Smooth muscle cell (in vitro differentiated cells): ENCODE results near the gene PPARA. TPM values are rescaled to one million over a fixed set of nuclear protein-coding genes. Genes with fewer than 3 reads are reported as not detected.

Experiments used
- DNase-seq: peaks from one replicate; lab custom pipeline; 2025; ENCODE audit not compliant: unreplicated experiment; lab: John Stamatoyannopoulos, UW
- H2AFZ ChIP-seq: fragments of 200-600 bp; sonication (generic); 2 replicates; pipeline ENCODE4 v1.6.0; 2016; ENCODE audit warnings: antibody characterized with exemption, low read depth, mild to moderate bottlenecking
- H3F3A ChIP-seq: fragments of 200-600 bp; sonication (generic); 2 replicates; pipeline ENCODE4 v1.6.0; 2017; ENCODE audit warnings: antibody characterized with exemption, low read depth
- H3K27ac ChIP-seq: fragments of 200-600 bp; sonication (generic); 2 replicates; pipeline ENCODE4 v1.5.1; 2016; ENCODE audit warnings: low read depth, mild to moderate bottlenecking
- H3K27me3 ChIP-seq: fragments of 200-600 bp; sonication (generic); 2 replicates; pipeline ENCODE4 v1.6.1; 2016; ENCODE audit warnings: low read depth, mild to moderate bottlenecking
- H3K36me3 ChIP-seq: fragments of 200-600 bp; sonication (generic); 2 replicates; pipeline ENCODE4 v1.5.1; 2016; ENCODE audit warnings: low read depth
- H3K4me1 ChIP-seq: fragments of 200-600 bp; sonication (generic); 2 replicates; pipeline ENCODE4 v1.5.1; 2016; ENCODE audit warnings: low read depth
- H3K4me2 ChIP-seq: fragments of 200-600 bp; sonication (generic); 2 replicates; pipeline ENCODE4 v1.6.0; 2016; ENCODE audit warnings: mild to moderate bottlenecking
- H3K4me3 ChIP-seq: fragments of 200-600 bp; sonication (generic); 2 replicates; pipeline ENCODE4 v1.5.1; 2016; ENCODE audit warnings: mild to moderate bottlenecking
- H3K79me2 ChIP-seq: fragments of 200-600 bp; sonication (generic); 2 replicates; pipeline ENCODE4 v1.6.0; 2016; ENCODE audit warnings: low read depth, mild to moderate bottlenecking
- H3K9ac ChIP-seq: fragments of 200-600 bp; sonication (generic); 2 replicates; pipeline ENCODE4 v1.6.0; 2016; ENCODE audit warnings: low read depth
- H3K9me3 ChIP-seq: fragments of 200-600 bp; sonication (generic); replicated peaks from 2 replicates; pipeline ENCODE4 v1.5.1; 2016; ENCODE audit warnings: low read depth
- H4K20me1 ChIP-seq: fragments of 200-600 bp; sonication (generic); 2 replicates; pipeline ENCODE4 v1.6.0; 2016; ENCODE audit warnings: low read depth
- CTCF ChIP-seq: fragments of 200-600 bp; sonication (generic); IDR thresholded peaks from 2 replicates; pipeline ENCODE4 v1.5.1; 2017; ENCODE audit warnings: borderline replicate concordance, mild to moderate bottlenecking, antibody characterized with exemption; ENCODE audit not compliant: insufficient read depth, poor library complexity, severe bottlenecking
- WGBS: methylation state at CpG from one replicate; pipeline ENCODE4 v1.1.7; 2016; ENCODE audit warnings: low lambda C conversion rate; 5-methylcytosine and 5-hydroxymethylcytosine counted together
- polyA plus RNA-seq: library from polyadenylated mRNA; unstranded; fragments of >200 nt; fragmentation: Nextera tagmentation; extraction: Ambion mirVana; gene quantifications from 2 replicates; pipeline ENCODE4 v1.2.1, GENCODE V29; 2016
- total RNA-seq: library from RNA; depleted of rRNA; stranded (reverse); fragments of >200 nt; gene quantifications from 2 replicates; pipeline ENCODE4 v1.2.3, GENCODE V29; 2014

The PPARA gene
- total and polyA plus RNA-seq, 2 experiments from 2014 or later = 9.2 to 18.0 TPM

- 95% methylated on average over 13 of the region's 13 CpGs for WGBS
- H3K4me1 ChIP-seq = no peaks in the 10 kb centered on the region
- H3K9ac ChIP-seq = no peak overlapping the region
- H2AFZ ChIP-seq = no peak overlapping the region
- H3K4me3 ChIP-seq = no peak overlapping the region
- H4K20me1 ChIP-seq = no peaks in the 10 kb centered on the region
- H3K4me2 ChIP-seq = no peak overlapping the region
- TF ChIP-seq CTCF = no peak
- no peaks in the 10 kb centered on the region for H3K79me2 ChIP-seq
- no peak overlapping the region for H3K27ac ChIP-seq
- no peaks in the 10 kb centered on the region for H3K27me3 ChIP-seq
- no peaks in the 10 kb centered on the region for H3K9me3 ChIP-seq
- H3K36me3 ChIP-seq = no peaks in the 10 kb centered on the region
- no peak for DNase-seq
- H3F3A ChIP-seq = no peaks in the 10 kb centered on the region
Measured at GRCh38 chr22:46230262-46230901, 80.1 kb downstream of the PPARA start.

- no peak for TF ChIP-seq CTCF
- Histone ChIP-seq H3K9ac (no peak overlapping the region), H2AFZ (no peak overlapping the region), H3K36me3 (no peaks in the 10 kb centered on the region), H3K4me3 (no peak overlapping the region), H3K79me2 (no peaks in the 10 kb centered on the region), H3K27ac (no peak overlapping the region), H3K4me1 (no peaks in the 10 kb centered on the region), H3K27me3 (no peaks in the 10 kb centered on the region), H3F3A (no peaks in the 10 kb centered on the region), H3K9me3 (no peaks in the 10 kb centered on the region), H3K4me2 (no peak overlapping the region), H4K20me1 (no peaks in the 10 kb centered on the region)
- no peak for DNase-seq
- WGBS = 90% methylated on average over 9 of the region's 9 CpGs
Measured at GRCh38 chr22:46233231-46233630, 82.9 kb downstream of the PPARA start.

GRCh38 chr22:46234969-46235368, 84.6 kb downstream of the PPARA start:
- 97% methylated on average over 12 of the region's 12 CpGs for WGBS
- H3K4me3 ChIP-seq = no peak overlapping the region
- no peak for TF ChIP-seq CTCF

More at GRCh38 chr22:46234969-46235368, 84.6 kb downstream of the PPARA start:
- Histone ChIP-seq H3K36me3 (no peaks in the 10 kb centered on the region), H3K27me3 (no peaks in the 10 kb centered on the region), H2AFZ (no peak overlapping the region), H3K27ac (no peak overlapping the region), H3K4me2 (no peak overlapping the region), H3K9me3 (no peaks in the 10 kb centered on the region), H4K20me1 (no peaks in the 10 kb centered on the region), H3K79me2 (no peaks in the 10 kb centered on the region), H3F3A (no peaks in the 10 kb centered on the region), H3K4me1 (no peaks in the 10 kb centered on the region), H3K9ac (no peak overlapping the region)
- DNase-seq = no peak
